HG03378 (cell line): ENCODE data around the gene HLA-DPA1.
A peak's percentile ranks its signal among the peaks of the same experiment; 100 is the strongest.

Experiments used
- ATAC-seq: cut with Tn5 transposase; IDR thresholded peaks from one replicate; pipeline ENCODE4 v1.9.1; 2021; ENCODE audit warnings: mild to moderate bottlenecking, moderate library complexity; ENCODE audit not compliant: unreplicated experiment

The HLA-DPA1 gene

DNA sequence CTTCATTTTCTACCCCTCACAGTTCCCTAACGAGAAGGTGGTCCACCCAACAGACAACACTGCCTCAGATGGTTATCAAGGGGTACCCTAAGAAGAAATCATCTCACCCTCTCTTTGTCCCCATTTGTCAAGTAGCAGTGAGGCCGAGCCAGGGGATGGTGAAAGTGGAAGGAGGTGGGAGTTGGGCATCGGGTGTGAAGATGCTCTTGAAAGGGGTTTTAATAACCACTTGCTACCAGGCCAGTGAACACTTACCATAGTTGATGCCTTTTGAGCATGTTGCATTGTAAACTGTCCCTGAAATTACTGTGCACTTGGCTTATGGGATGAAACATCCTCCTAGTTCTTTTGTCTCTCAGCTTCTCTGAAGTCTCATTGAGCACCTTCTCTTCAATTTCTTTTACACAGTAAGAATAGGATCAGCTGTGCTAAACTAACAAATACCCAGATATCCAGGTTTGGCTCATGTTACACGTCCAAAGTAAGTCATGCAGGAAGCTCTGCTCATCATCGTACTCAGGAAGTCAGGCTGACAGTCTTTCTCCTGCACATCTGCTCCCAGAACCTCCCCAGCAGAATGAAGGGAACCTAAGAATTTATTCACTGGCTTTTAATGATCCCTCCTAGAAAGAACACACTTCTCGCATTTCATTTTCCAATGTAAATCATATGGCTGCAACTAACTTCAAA lies 15.6 kb upstream of the HLA-DPA1 start:
- ATAC-seq: no peak

GRCh38 chr6:33088258-33088930 lies 14.9 kb upstream of the HLA-DPA1 start:
- no peak for ATAC-seq

DNA sequence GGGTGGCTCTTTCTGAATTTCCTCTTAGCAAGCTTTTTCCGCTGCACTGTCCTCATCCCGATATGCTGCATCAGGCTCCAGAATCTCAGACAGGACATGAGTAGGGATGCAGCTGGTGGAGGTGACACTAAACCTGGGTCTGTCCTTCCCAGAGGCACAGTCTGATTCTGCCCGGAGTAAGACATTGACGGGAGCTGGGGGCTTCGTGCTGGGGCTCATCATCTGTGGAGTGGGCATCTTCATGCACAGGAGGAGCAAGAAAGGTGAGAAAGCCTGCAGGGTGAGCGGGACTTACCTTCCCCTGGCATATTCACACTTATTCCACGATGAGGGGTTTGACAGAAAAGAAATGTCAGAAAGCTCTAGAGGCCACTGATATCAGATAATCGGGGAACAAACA lies 12.2 kb upstream of the HLA-DPA1 start:
- no peak for ATAC-seq

DNA sequence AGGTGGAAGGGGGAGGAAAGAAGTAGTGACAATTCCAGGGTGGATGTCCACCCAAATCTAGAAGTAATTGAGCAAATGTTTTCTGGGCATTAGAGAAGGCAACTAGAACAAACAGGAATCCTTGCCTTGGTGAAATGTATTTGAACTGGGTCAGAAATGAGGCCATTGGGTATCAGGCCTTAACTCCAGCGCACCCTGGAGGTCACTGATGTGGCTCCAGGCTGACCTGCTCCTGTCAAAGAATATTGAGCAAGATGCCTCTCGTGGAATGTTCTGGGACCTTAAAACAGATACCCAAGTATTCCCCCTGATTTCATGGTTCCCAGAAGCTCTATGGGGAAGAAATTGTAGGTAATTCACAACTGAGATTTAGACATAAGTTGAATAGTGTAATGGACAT lies 9.3 kb upstream of the HLA-DPA1 start:
- no peak for ATAC-seq

DNA sequence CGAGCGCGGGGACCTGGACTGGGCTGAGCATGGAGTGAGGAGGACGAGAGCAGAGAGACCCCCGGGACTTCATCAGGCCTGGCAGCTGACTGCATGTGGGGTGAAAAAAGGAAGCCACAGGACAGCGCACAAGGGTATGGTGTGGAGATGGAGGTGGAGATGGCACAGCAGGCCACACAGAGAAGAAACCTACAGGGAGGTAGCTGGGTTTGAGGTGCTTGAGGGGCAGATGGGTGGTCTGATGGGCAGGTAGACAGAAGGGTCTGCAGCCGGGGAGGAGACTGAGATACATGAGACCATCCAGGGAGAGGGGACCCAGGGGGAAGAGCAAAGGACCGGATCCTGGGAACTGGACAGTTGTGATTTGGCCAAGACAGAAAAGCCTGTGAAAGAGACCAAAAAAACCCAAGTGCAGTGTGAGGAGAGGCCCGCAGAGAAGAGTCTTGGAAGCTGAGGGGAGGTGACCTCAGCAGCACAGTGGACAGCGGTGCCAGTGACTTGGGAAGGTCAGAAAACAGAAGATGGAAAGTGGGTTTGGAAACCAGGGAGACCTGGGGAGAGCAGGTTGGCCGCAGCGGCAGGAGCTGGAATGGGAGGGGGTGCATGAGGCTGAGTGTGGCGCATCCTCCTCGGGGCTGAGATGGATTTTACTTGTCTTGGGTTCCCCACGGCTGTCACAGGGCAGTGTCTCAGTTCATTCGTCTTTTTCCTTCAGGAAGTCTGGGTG lies 7.8 kb upstream of the HLA-DPA1 start:
- no peak for ATAC-seq

- ATAC-seq: no peak
These were observed 7.0 kb upstream of the HLA-DPA1 start for GRCh38 chr6:33080127-33081089.

- ATAC-seq: no peak
These were observed 6.1 kb upstream of the HLA-DPA1 start for GRCh38 chr6:33079580-33079979.

- no peak for ATAC-seq
These were observed 5.6 kb upstream of the HLA-DPA1 start for GRCh38 chr6:33078919-33079521.

- no peak for ATAC-seq
These were observed 5.0 kb upstream of the HLA-DPA1 start for GRCh38 chr6:33078442-33078841.

DNA sequence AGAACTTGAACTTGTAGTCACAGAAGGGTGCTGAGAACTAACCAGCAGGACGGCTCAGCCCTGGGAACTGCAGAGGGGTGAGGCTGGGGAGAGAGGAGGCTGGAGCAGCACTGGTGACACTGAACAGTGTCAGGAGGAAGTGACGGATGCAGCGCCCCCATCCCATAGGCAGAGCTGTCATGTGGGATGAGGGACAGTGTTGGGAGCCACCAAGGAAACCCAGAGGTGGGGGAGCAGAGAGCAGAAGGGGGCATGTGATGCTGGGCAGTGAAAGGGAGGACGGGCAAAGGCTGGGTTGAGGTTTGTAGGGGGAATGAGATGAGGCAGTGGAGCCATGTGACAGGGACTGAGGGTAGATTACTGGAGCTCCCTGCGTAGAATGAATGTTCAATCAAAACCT lies 4.5 kb upstream of the HLA-DPA1 start:
- no peak for ATAC-seq

- ATAC-seq: no peak
These were observed 3.0 kb upstream of the HLA-DPA1 start for GRCh38 chr6:33076406-33076934.

- ATAC-seq: peak; percentile 66
These were observed 2.3 kb upstream of the HLA-DPA1 start, which contains the start of gene HLA-DPB1 for GRCh38 chr6:33075568-33076405. Gene HLA-DPB1 (plus strand): TSS chr6:33075990. CDS start chr6:33076042, 52 bp downstream.

DNA sequence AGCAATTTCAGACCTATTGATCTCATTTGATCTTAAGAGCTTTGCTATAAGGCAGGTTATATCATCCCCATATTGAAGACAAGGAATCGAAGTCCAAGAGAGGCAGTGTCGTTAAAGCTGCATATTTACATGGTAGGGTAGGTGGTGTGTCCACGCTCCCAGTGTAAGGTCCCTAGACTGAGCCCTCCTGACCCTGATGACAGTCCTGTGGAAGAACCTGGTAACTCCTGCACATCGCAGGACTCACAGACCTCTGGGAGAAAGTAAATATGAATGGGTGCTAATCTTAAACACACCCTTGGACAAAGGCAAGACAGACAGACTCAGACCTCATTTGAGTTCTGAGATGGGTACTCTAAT lies 1.7 kb upstream of the HLA-DPA1 start:
- ATAC-seq: peak; percentile 4

DNA sequence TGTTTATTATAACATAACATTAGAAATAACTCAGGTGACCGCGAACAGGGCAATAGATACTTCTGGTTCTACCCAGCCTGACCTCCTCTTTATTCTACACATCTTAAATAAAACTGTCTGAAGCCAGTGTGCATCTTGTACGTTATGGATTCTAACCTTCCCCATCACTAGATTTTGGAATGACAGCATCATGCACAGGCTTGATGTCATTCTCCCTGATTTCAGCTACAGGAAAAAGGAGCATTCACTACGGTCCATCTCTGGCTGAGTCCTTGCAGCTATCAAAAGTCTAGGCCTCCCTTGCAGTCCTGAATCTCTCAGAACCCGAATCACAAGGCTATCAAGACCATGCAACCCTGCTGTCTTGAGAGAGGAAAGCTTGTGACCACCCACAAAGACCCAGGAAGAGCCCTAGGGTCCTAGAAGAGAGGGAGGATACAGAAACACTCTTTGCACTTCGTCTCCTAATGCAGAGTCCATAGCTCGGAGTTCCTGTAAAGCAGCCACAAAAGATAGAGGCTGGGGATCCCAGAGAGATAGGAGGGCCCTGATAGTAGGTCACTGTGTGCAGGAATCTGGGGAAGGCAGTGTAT lies 845 bp downstream of the HLA-DPA1 start:
- ATAC-seq: no peak

DNA sequence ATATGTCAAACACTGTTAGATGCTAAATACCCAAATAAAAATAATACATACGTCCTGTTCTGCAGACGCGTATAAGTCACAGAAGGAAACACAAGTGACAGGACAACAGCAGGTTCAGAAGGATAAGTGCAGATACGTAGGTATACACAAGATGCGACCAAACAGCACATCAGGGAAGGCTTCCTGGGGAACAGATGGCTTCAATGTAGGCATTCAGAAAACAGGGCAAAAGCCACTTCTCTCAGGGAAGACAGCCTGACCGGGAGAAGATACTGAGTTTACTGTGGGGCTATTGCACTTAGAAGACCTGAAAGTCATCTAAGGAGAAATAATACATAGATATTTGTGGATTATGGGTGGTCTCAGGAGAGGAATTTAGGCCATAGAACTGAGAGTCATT lies 1.9 kb downstream of the HLA-DPA1 start:
- no peak for ATAC-seq

DNA sequence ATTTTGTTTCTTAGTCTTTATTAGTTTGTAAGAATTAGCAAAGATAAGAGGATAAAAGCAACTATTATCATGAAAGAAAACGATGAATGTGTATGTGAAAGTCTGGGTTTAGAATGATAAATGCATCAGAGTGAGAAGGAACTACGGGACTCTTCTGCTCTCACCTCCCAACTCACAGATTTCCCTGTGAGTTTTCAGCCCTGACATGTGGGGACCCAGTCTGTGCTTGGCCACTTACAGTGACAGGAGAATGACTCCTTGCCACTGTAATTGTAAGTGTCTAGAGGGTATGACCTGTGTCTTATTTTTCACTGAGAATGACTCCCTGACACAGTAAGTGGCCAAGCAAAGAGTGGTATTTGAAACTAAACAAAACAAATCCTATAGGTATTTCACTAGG lies 2.5 kb downstream of the HLA-DPA1 start:
- ATAC-seq: no peak

GRCh38 chr6:33069021-33069738 lies 4.3 kb downstream of the HLA-DPA1 start:
- no peak for ATAC-seq

DNA sequence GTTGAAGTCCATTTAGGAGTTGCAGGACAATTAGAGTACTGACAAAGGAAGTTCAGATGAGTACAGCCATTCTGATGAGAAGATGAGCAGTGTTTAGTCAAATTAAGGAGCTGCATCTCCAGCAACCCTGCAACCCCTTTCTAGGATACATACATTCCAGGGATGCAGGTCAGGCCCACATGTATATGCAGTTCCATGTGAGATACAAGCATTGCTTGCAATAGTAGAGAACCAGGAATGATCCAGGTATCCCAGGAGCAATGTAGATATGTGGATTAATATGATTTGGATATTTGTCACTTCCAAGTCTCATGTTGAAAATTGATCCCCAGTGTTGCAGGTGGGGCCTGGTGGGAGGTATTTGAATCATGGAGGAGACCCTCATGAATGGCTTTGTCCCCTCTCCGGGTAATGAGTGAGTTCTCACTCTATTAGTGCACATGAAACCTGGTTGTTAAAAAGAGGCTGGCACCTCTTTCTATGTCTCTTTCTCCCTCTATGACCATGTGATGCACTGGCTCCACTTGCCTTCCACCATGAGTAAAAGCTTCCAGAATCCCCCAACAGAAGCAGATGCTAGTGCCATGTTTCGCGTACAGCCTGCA lies 6.4 kb downstream of the HLA-DPA1 start:
- no peak for ATAC-seq
